Ishikawa (cell line): ENCODE data around the gene CCDC61.

Source experiments
- CEBPB ChIP-seq: IDR thresholded peaks from 2 replicates; pipeline ENCODE4 v1.6.1; 2012
- CREB1 ChIP-seq: IDR thresholded peaks from 2 replicates; pipeline ENCODE4 v1.6.1; 2012; ENCODE audit warnings: low read depth
- EP300 ChIP-seq: IDR thresholded peaks from 2 replicates; pipeline ENCODE4 v1.6.1; 2012; ENCODE audit warnings: borderline replicate concordance
- NFIC ChIP-seq: IDR thresholded peaks from 2 replicates; pipeline ENCODE4 v1.6.1; 2012
- RAD21 ChIP-seq: IDR thresholded peaks from 2 replicates; pipeline ENCODE4 v1.6.1; 2012; ENCODE audit warnings: low read depth
- TAF1 ChIP-seq: IDR thresholded peaks from 2 replicates; pipeline ENCODE4 v1.6.1; 2012; ENCODE audit warnings: low read depth, mild to moderate bottlenecking
- TEAD4 ChIP-seq: IDR thresholded peaks from 2 replicates; pipeline ENCODE4 v1.6.1; 2012
- ZBTB7A ChIP-seq: IDR thresholded peaks from 2 replicates; pipeline ENCODE4 v1.6.1; 2012; ENCODE audit warnings: low read depth
- TF ChIP-seq, protein P1 (sequence below): IDR thresholded peaks from 2 replicates; pipeline ENCODE4 v1.6.1; 2012

DNA sequence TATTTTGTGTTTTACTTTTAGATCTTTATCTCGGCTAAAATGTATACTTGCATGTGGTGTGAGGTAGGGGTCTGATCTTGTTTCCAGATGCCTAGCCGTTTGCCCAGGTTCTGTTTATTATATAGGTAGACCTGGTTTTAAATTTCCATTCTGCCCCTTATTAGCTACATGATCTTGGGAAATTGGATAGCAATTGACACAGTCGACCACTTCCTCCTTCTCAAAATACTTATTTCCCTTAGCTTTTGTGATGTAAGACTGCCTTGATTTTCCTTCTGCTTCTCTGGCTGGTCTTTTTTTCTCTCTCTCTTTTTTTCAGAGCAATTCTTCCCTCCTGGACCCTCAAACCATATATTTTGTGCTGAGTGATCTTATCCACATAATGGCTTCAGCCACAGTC, 30.6 kb downstream of the CCDC61 start:
- TF ChIP-seq EP300 (no peak), CEBPB (no peak), TEAD4 (no peak), ZBTB7A (no peak), RAD21 (no peak), TAF1 (no peak), NFIC (no peak), CREB1 (no peak)
- TF ChIP-seq, protein P1, sequence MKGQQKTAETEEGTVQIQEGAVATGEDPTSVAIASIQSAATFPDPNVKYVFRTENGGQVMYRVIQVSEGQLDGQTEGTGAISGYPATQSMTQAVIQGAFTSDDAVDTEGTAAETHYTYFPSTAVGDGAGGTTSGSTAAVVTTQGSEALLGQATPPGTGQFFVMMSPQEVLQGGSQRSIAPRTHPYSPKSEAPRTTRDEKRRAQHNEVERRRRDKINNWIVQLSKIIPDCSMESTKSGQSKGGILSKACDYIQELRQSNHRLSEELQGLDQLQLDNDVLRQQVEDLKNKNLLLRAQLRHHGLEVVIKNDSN = no peak
